Omental fat pad (tissue), 4 donors: ENCODE measurements around the gene NOC2L. TPM values are rescaled to one million over a fixed set of nuclear protein-coding genes. Genes with fewer than 3 reads are reported as not detected.

Experiments
- ATAC-seq: fragments of 150-250 bp; one replicate; pipeline ENCODE4 v1.9.1; 2016; ENCODE audit warnings: mild to moderate bottlenecking, moderate library complexity; ENCODE audit not compliant: low FRiP score
- DNase-seq: peaks from one replicate; pipeline ENCODE4 v3.0.0-alpha.2; 2019; ENCODE audit warnings: low spot score
- CTCF ChIP-seq, 3 donors: fragments of 450-650 bp; IDR thresholded peaks; one replicate each; pipeline ENCODE4 v1.5.1; 2016 to 2017; ENCODE audit warnings: antibody characterized with exemption in 3 of 3, mild to moderate bottlenecking in 3 of 3, moderate library complexity in 2 of 3
- total RNA-seq, 4 donors: library from RNA; depleted of rRNA; stranded (reverse); fragments of >200 nt; gene quantifications; one replicate each; pipeline ENCODE4 v1.1.0, GENCODE V29; 2016

Gene NOC2L
- total RNA-seq, 4 donors from 2014 or later = 29.2 to 63.5 (median 31.3) TPM

- TF ChIP-seq CTCF (IDR thresholded peaks at IDR 0.05) = no peak
- ATAC-seq (no peak), DNase-seq (no peak)
Observed at GRCh38 chr1:929712-930632, 29.1 kb downstream of the NOC2L start.

- TF ChIP-seq CTCF (IDR thresholded peaks at IDR 0.05) = no peak
- no peak for DNase-seq
- no peak for ATAC-seq
Observed at GRCh38 chr1:928825-929661, 30.0 kb downstream of the NOC2L start.

GRCh38 chr1:927748-928147 lies 31.3 kb downstream of the NOC2L start:
- ATAC-seq = no peak
- TF ChIP-seq CTCF (IDR thresholded peaks at IDR 0.05) = no peak
- DNase-seq = no peak

- DNase-seq = no peak
- ATAC-seq = no peak
- no peak for TF ChIP-seq CTCF (IDR thresholded peaks at IDR 0.05)
Observed at GRCh38 chr1:927234-927633, 31.8 kb downstream of the NOC2L start.

GRCh38 chr1:925561-926421 lies 33.3 kb downstream of the NOC2L start:
- TF ChIP-seq CTCF (IDR thresholded peaks at IDR 0.05) = no peak
- no peak for ATAC-seq
- no peak for DNase-seq

GRCh38 chr1:924656-925560 lies 34.1 kb downstream of the NOC2L start:
- TF ChIP-seq CTCF (IDR thresholded peaks at IDR 0.05) = no peak
- ATAC-seq (no peak), DNase-seq (no peak)
